ENCODE results near the gene RGS3. TPM values are rescaled to one million over a fixed set of nuclear protein-coding genes. Genes with fewer than 3 reads are reported as not detected.

Gene RGS3
- total RNA-seq, 1 experiment from 2014 or later, result 39.4 TPM

DNA sequence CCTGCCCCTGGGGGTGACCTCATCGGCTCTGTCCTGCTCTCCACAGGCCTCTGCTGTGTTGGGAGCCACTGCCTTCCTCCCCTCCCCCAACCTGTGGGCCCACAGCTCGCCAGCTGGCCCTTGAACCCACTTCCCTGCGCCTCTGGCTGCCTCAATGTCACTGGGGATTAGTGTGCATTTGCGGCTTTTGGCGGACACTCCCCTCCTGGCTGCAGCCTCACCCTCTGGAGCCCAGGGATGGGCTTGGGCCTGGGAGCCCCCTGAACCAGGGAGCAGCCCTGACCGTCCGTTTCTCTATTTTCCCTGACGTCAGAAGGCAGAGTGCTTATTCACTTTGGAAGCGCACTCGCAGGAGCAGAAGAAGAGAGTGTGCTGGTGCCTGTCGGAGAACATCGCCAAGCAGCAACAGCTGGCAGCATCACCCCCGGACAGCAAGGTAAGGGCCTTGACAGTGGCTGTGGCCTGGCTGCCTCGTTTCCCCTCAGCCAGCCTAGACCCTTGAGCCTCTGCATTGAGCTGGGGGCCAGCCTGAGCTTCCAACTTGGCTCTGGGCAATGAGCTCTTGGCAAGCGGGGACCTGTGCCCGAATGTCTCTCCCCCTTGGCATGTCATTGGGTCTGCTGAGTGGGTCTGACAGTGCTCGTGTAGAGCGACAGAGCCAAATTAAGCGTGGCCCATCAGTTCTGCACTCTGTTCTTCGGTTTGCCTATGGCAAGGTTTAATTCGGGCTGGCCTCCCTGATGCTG lies 73.1 kb downstream of the RGS3 start:
- RAD21 ChIA-PET (ENCODE audit: low non-redundant PET in 1 of 2, low total read pairs in 2 of 2, uncharacterized antibody in 2 of 2, unreplicated experiment in 2 of 2), result no interaction called here
- intact Hi-C loops (cut with micrococcal nuclease), result no loop called here
- no peak overlapping the region for H3K4me3 ChIP-seq (replicated peaks in 1 of 2; ENCODE audit: low read depth in 1 of 2, low read length in 2 of 2)
- no peak for ATAC-seq
- TF ChIP-seq EZH2phosphoT487 (IDR thresholded peaks at IDR 0.05; ENCODE audit: borderline replicate concordance) (no peak), RAD21 (IDR thresholded peaks at IDR 0.05; ENCODE audit: low read depth) (no peak), EGR1 (IDR thresholded peaks at IDR 0.05; ENCODE audit: low read depth) (no peak)
- no peak overlapping the region for H2AFZ ChIP-seq (ENCODE audit: low read depth, low read length, poor library complexity, severe bottlenecking)
- no peak overlapping the region for H3K9ac ChIP-seq (ENCODE audit: low read length)
- no peaks in the 10 kb centered on the region for H3K79me2 ChIP-seq (ENCODE audit: insufficient read depth, low read length)
- H3K27me3 ChIP-seq (ENCODE audit: insufficient read depth, low read length), result no peaks in the 10 kb centered on the region
- no peak overlapping the region for H3K4me2 ChIP-seq (ENCODE audit: low read length)
- H3K36me3 ChIP-seq (ENCODE audit: control insufficient read depth in 1 of 2, insufficient read depth in 2 of 2, low read length in 2 of 2), result peaks cover 4 to 27% of the 10 kb centered on the region in 2 experiments; a peak in 2 of 4 replicates
- POLR2A ChIA-PET, result no interaction called here
- no peaks in the 10 kb centered on the region for H3K9me2 ChIP-seq (ENCODE audit: insufficient read depth)
- no peaks in the 10 kb centered on the region for H4K20me1 ChIP-seq (ENCODE audit: insufficient read depth)
- H3K27ac ChIP-seq (ENCODE audit: low read depth, low read length), result no peak overlapping the region
- DNase-seq (ENCODE audit: low read depth, low spot score), result no peak
- no TSS peak for BruUV-seq (replicated peaks)
- CTCF ChIA-PET, result no interaction called here
- H3K4me1 ChIP-seq (ENCODE audit: control insufficient read depth in 1 of 2, insufficient read depth in 2 of 2, low read length in 2 of 2), result peaks cover 2 to 10% of the 10 kb centered on the region in 2 experiments; a peak in 2 of 4 replicates
- H3K9me3 ChIP-seq (ENCODE audit: control insufficient read depth in 1 of 2, insufficient read depth in 1 of 2, low read depth in 1 of 2, low read length in 2 of 2), result no peaks in the 10 kb centered on the region

DNA sequence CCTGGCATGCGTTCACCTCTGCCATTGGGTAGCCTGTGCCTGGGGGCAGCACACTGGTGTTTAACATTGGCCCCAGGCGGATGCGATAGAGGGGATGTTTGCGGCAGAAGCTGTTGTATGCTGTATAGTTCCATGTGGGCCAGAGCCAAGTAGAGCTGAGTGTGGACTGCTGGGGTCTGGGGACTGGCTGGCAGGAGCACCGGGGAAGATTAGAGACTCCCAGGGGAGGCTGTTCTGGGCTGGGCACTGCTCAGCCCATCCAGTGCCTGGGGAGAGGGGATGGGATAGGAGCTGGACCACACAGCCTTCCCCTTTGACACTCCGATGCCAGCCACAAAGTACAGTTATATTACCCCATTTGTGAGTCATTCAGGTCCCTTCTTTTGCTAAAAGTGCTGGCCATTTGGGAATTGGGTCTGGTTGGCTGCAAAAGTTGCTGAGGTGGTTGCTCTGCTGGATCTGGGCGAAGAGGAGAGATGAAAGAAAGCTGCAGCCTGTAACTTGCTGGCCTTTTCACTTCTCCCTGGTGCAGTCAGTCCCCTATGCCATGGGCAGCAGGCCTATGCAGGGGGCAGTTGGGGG lies 73.8 kb downstream of the RGS3 start:
- ChIA-PET RAD21 (ENCODE audit: low non-redundant PET in 1 of 2, low total read pairs in 2 of 2, uncharacterized antibody in 2 of 2, unreplicated experiment in 2 of 2) (no interaction called here), POLR2A (no interaction called here), CTCF (no interaction called here)
- no peak for DNase-seq (ENCODE audit: low read depth, low spot score)
- Histone ChIP-seq H2AFZ (ENCODE audit: low read depth, low read length, poor library complexity, severe bottlenecking) (no peak overlapping the region), H3K27me3 (ENCODE audit: insufficient read depth, low read length) (no peaks in the 10 kb centered on the region), H3K9ac (ENCODE audit: low read length) (no peak overlapping the region), H3K9me3 (ENCODE audit: control insufficient read depth in 1 of 2, insufficient read depth in 1 of 2, low read depth in 1 of 2, low read length in 2 of 2) (no peaks in the 10 kb centered on the region), H4K20me1 (ENCODE audit: insufficient read depth) (no peaks in the 10 kb centered on the region), H3K4me3 (replicated peaks in 1 of 2; ENCODE audit: low read depth in 1 of 2, low read length in 2 of 2) (no peak overlapping the region), H3K4me2 (ENCODE audit: low read length) (no peak overlapping the region), H3K27ac (ENCODE audit: low read depth, low read length) (no peak overlapping the region), H3K79me2 (ENCODE audit: insufficient read depth, low read length) (no peaks in the 10 kb centered on the region), H3K4me1 (ENCODE audit: control insufficient read depth in 1 of 2, insufficient read depth in 2 of 2, low read length in 2 of 2) (peaks cover 2 to 10% of the 10 kb centered on the region in 2 experiments; a peak in 2 of 4 replicates), H3K36me3 (ENCODE audit: control insufficient read depth in 1 of 2, insufficient read depth in 2 of 2, low read length in 2 of 2) (peaks cover 2 to 23% of the 10 kb centered on the region in 2 experiments; a peak in 2 of 4 replicates), H3K9me2 (ENCODE audit: insufficient read depth) (no peaks in the 10 kb centered on the region)
- no TSS peak for BruUV-seq (replicated peaks)
- ATAC-seq, result no peak
- TF ChIP-seq TCF7L2 (IDR thresholded peaks at IDR 0.05; ENCODE audit: borderline replicate concordance, extremely low read depth, insufficient read depth, insufficient read length) (no peak), EGR1 (IDR thresholded peaks at IDR 0.05; ENCODE audit: low read depth) (no peak), YY1 (IDR thresholded peaks at IDR 0.05; ENCODE audit: extremely low read depth, insufficient replicate concordance, low read depth, low read length) (no peak), EZH2phosphoT487 (IDR thresholded peaks at IDR 0.05; ENCODE audit: borderline replicate concordance) (no peak), EZH2 (IDR thresholded peaks at IDR 0.05) (no peak), POLR2AphosphoS5 (IDR thresholded peaks at IDR 0.05; ENCODE audit: low read depth, low read length) (no peak), RAD21 (IDR thresholded peaks at IDR 0.05; ENCODE audit: low read depth) (no peak), ELF1 (IDR thresholded peaks at IDR 0.05; ENCODE audit: borderline replicate concordance, low read depth) (no peak), SIN3A (IDR thresholded peaks at IDR 0.05; ENCODE audit: low read depth) (no peak)
- TF ChIP-seq, protein P1, sequence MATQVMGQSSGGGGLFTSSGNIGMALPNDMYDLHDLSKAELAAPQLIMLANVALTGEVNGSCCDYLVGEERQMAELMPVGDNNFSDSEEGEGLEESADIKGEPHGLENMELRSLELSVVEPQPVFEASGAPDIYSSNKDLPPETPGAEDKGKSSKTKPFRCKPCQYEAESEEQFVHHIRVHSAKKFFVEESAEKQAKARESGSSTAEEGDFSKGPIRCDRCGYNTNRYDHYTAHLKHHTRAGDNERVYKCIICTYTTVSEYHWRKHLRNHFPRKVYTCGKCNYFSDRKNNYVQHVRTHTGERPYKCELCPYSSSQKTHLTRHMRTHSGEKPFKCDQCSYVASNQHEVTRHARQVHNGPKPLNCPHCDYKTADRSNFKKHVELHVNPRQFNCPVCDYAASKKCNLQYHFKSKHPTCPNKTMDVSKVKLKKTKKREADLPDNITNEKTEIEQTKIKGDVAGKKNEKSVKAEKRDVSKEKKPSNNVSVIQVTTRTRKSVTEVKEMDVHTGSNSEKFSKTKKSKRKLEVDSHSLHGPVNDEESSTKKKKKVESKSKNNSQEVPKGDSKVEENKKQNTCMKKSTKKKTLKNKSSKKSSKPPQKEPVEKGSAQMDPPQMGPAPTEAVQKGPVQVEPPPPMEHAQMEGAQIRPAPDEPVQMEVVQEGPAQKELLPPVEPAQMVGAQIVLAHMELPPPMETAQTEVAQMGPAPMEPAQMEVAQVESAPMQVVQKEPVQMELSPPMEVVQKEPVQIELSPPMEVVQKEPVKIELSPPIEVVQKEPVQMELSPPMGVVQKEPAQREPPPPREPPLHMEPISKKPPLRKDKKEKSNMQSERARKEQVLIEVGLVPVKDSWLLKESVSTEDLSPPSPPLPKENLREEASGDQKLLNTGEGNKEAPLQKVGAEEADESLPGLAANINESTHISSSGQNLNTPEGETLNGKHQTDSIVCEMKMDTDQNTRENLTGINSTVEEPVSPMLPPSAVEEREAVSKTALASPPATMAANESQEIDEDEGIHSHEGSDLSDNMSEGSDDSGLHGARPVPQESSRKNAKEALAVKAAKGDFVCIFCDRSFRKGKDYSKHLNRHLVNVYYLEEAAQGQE (IDR thresholded peaks at IDR 0.05; ENCODE audit: low read depth), result no peak
- intact Hi-C loops (cut with micrococcal nuclease), result no loop called here
